OCI-LY7 (cell line): ENCODE data around the gene ARL16. TPM values are rescaled to one million over a fixed set of nuclear protein-coding genes. Genes with fewer than 3 reads are reported as not detected.
A peak's percentile ranks its signal among the peaks of the same experiment; 100 is the strongest.

Experiments
- Bru-seq: library from RNA; stranded (reverse); fragments of 400-500 nt; gene quantifications from one replicate; lab custom pipeline; 2021; lab: Mats Ljungman, UMichigan
- BruChase-seq, 2 experiments: library from RNA; stranded (reverse); fragments of 400-500 nt; gene quantifications; one replicate each; lab custom pipeline; 2021; lab: Mats Ljungman, UMichigan
- BruUV-seq: library from RNA; stranded (reverse); fragments of 400-500 nt; replicated peaks from 2 replicates; lab custom pipeline; 2021; lab: Mats Ljungman, UMichigan
- CTCF ChIA-PET: fragments of 300-600 bp; sonication (Branson Sonifier 250); formaldehyde crosslinking; loops from one replicate; lab custom pipeline; 2022; ENCODE audit warnings: antibody characterized with exemption; ENCODE audit not compliant: unreplicated experiment; lab: Charles Lee
- POLR2A ChIA-PET: fragments of 300-600 bp; sonication (Branson Sonifier 250); formaldehyde crosslinking; loops from one replicate; lab custom pipeline; 2022; ENCODE audit warnings: antibody characterized with exemption; lab: Charles Lee
- DNase-seq: peaks from one replicate; pipeline ENCODE4 v3.0.0-alpha.2; 2015; ENCODE audit warnings: low spot score
- H2AFZ ChIP-seq: fragments of 200-600 bp; sonication (generic), shearing (Covaris generic); 2 replicates; pipeline ENCODE4 v1.6.1; 2014; ENCODE audit warnings: mild to moderate bottlenecking, antibody characterized with exemption, low read length, moderate library complexity
- H3K27ac ChIP-seq: fragments of 200-600 bp; sonication (generic); 2 replicates; pipeline ENCODE4 v1.5.1; 2014; ENCODE audit warnings: mixed run types, low read depth, mild to moderate bottlenecking, moderate library complexity, low read length, inconsistent platforms; ENCODE audit not compliant: poor library complexity, severe bottlenecking
- H3K36me3 ChIP-seq: fragments of 200-600 bp; sonication (generic); 2 replicates; pipeline ENCODE4 v1.6.1; 2014; ENCODE audit warnings: mild to moderate bottlenecking, antibody characterized with exemption, low read length, moderate library complexity, mixed read lengths; ENCODE audit not compliant: insufficient read depth
- H3K4me1 ChIP-seq: fragments of 200-600 bp; sonication (generic); 2 replicates; pipeline ENCODE4 v1.5.1; 2014; ENCODE audit warnings: mild to moderate bottlenecking, low read length; ENCODE audit not compliant: insufficient read depth, poor library complexity, severe bottlenecking
- H3K4me2 ChIP-seq: fragments of 200-600 bp; sonication (generic); 2 replicates; pipeline ENCODE4 v1.6.1; 2014; ENCODE audit warnings: mild to moderate bottlenecking, low read length
- H3K4me3 ChIP-seq: fragments of 200-600 bp; sonication (generic); 2 replicates; pipeline ENCODE4 v1.5.1; 2014; ENCODE audit warnings: mild to moderate bottlenecking, low read depth, low read length; ENCODE audit not compliant: poor library complexity, severe bottlenecking
- H3K79me2 ChIP-seq: fragments of 200-600 bp; sonication (generic); 2 replicates; pipeline ENCODE4 v1.6.1; 2016; ENCODE audit warnings: low read depth, mild to moderate bottlenecking, low read length, moderate library complexity, mixed read lengths; ENCODE audit not compliant: insufficient read depth
- H3K9me2 ChIP-seq: fragments of 200-600 bp; sonication (generic); 2 replicates; pipeline ENCODE4 v1.6.1; 2016; ENCODE audit warnings: mild to moderate bottlenecking, low read length, mixed read lengths; ENCODE audit not compliant: insufficient read depth
- H3K9me3 ChIP-seq: fragments of 200-600 bp; sonication (generic); 2 replicates; pipeline ENCODE4 v1.6.1; 2014; ENCODE audit warnings: mild to moderate bottlenecking, mixed run types, low read length, mixed read lengths
- H4K20me1 ChIP-seq: fragments of 200-600 bp; sonication (generic); 2 replicates; pipeline ENCODE4 v1.6.1; 2014; ENCODE audit warnings: mild to moderate bottlenecking, antibody characterized with exemption, low read length, moderate library complexity, mixed read lengths; ENCODE audit not compliant: insufficient read depth
- CTCF ChIP-seq: fragments of 200-600 bp; sonication (generic); conservative IDR thresholded peaks from 2 replicates; pipeline ENCODE4 v1.5.1; 2014; ENCODE audit warnings: mild to moderate bottlenecking, antibody characterized with exemption, low read length, moderate library complexity, mixed read lengths
- EZH2phosphoT487 ChIP-seq: fragments of 200-600 bp; sonication (generic); IDR thresholded peaks from 2 replicates; pipeline ENCODE4 v1.6.1; 2018; ENCODE audit warnings: low read depth, borderline replicate concordance, mild to moderate bottlenecking, mixed run types, antibody characterized with exemption, low read length, moderate library complexity, mixed read lengths
- intact Hi-C: fragments of 100-400 bp; cut with micrococcal nuclease; formaldehyde crosslinking; loops from one replicate; pipeline ENCODE4 v1.10.0; 2022; ENCODE audit not compliant: unreplicated experiment
- long read RNA-seq: library from polyadenylated mRNA; stranded (forward); transcript quantifications from one replicate; pipeline ENCODE4 v2.0.0, GENCODE V29; 2022
- total RNA-seq, 2 experiments: library from RNA; depleted of rRNA in 1 of 2; stranded (reverse); fragments of >200 nt in 1 of 2; shearing (Covaris generic) in 1 of 2; gene quantifications; 2 replicates each; pipeline ENCODE4 v1.2.3, GENCODE V29; 2014 to 2022

The ARL16 gene
- total RNA-seq (2014; rRNA removed; shearing (Covaris generic)) (86.1 and 86.4 TPM in 2 replicates), total RNA-seq (2022) (49.8 and 52.2 TPM in 2 replicates), Bru-seq, nascent RNA (percentile 91 among the genes with signal in this experiment), BruChase-seq, experiment 1, labeled RNA remaining after a 6-hour chase (percentile 93 among the genes with signal in this experiment), BruChase-seq, experiment 2, labeled RNA remaining after a 2-hour chase (percentile 92 among the genes with signal in this experiment)
- long read RNA-seq, transcript ARL16-204 (5 exons, 1,526 nt): minor isoform, 14 of 69 reads
- long read RNA-seq, transcript ARL16-201 (5 exons, 1,227 nt): major isoform, 31 of 69 reads
- long read RNA-seq, partial matches to known transcripts: 7 of 69 reads
- long read RNA-seq, other reads (novel, unspliced or antisense): 10 of 69 reads

GRCh38 chr17:81683584-81684441, at the start of gene ARL16, which contains the start of gene HGS:
Gene ARL16, minus strand, starts transcription at chr17:81683797. Its CDS starts 44 bp downstream, at chr17:81683753.
Gene HGS, plus strand, starts transcription at chr17:81684011. Its CDS starts 56 bp downstream, at chr17:81684067.
- ChIA-PET CTCF (interaction anchor here (0.6 to 0.7 kb wide), 2 partner anchors 8 to 51 kb away, joined by 3 to 4 read pairs; no protein-coding TSS in a partner anchor), POLR2A (interaction anchor here (0.6 to 1.7 kb wide), 5 partner anchors 15 to 165 kb away, joined by 3 to 12 read pairs (median 6); partner anchors contain the start of genes CCDC137, MRPL12 and OXLD1)
- peak within 1 kb of the TSS; percentile 24; the same call in 1 of the 2 replicates for H2AFZ ChIP-seq
- peaks cover 44% of the 10 kb centered on the region for H3K36me3 ChIP-seq
- peaks cover 5% of the 10 kb centered on the region; the same call in 1 of the 2 replicates for H4K20me1 ChIP-seq
- peak within 1 kb of the TSS; percentile 78 for H3K4me3 ChIP-seq
- H3K9me2 ChIP-seq: no peaks in the 10 kb centered on the region
- TF ChIP-seq EZH2phosphoT487 (no peak), CTCF (no peak)
- no peaks in the 10 kb centered on the region for H3K9me3 ChIP-seq
- DNase-seq: peak; percentile 100
- peak within 1 kb of the TSS; percentile 93 for H3K4me2 ChIP-seq
- peak within 1 kb of the TSS; percentile 41 for H3K27ac ChIP-seq
- intact Hi-C loops: loop anchor here (1.0 to 5.0 kb wide), 4 partner anchors 17 to 413 kb away; partner anchors contain the start of genes FASN and MRPL12
- no TSS peak for BruUV-seq
- H3K79me2 ChIP-seq: peaks cover 43% of the 10 kb centered on the region
- peaks cover 23% of the 10 kb centered on the region for H3K4me1 ChIP-seq

- peaks cover 7% of the 10 kb centered on the region for H3K4me1 ChIP-seq
- no peaks in the 10 kb centered on the region for H3K79me2 ChIP-seq
- no peak overlapping the region for H3K4me2 ChIP-seq
- H2AFZ ChIP-seq: no peak overlapping the region
- ChIA-PET CTCF (no interaction called here), POLR2A (interaction anchor here (1.1 kb wide), 1 partner anchor 127 kb away, joined by 4 read pairs; no protein-coding TSS in a partner anchor)
- H3K27ac ChIP-seq: no peak overlapping the region
- TF ChIP-seq EZH2phosphoT487 (no peak), CTCF (no peak)
- no peaks in the 10 kb centered on the region for H4K20me1 ChIP-seq
- no peaks in the 10 kb centered on the region for H3K9me3 ChIP-seq
- H3K9me2 ChIP-seq: no peaks in the 10 kb centered on the region
- no peak overlapping the region for H3K4me3 ChIP-seq
- no peaks in the 10 kb centered on the region for H3K36me3 ChIP-seq
- DNase-seq: no peak
- intact Hi-C loops: no loop called here
- BruUV-seq: no TSS peak
Measured at GRCh38 chr17:81727324-81728031, 43.9 kb upstream of the ARL16 start.
